ENCODE results near the gene LGR6. TPM values are rescaled to one million over a fixed set of nuclear protein-coding genes. Genes with fewer than 3 reads are reported as not detected.

LGR6 gene
- total and polyA plus RNA-seq, 2 of the 8 experiments (the other 6 are each of a cell fraction or from before 2014, with no cell fraction given) = 0.50 to 1.0 TPM

DNA sequence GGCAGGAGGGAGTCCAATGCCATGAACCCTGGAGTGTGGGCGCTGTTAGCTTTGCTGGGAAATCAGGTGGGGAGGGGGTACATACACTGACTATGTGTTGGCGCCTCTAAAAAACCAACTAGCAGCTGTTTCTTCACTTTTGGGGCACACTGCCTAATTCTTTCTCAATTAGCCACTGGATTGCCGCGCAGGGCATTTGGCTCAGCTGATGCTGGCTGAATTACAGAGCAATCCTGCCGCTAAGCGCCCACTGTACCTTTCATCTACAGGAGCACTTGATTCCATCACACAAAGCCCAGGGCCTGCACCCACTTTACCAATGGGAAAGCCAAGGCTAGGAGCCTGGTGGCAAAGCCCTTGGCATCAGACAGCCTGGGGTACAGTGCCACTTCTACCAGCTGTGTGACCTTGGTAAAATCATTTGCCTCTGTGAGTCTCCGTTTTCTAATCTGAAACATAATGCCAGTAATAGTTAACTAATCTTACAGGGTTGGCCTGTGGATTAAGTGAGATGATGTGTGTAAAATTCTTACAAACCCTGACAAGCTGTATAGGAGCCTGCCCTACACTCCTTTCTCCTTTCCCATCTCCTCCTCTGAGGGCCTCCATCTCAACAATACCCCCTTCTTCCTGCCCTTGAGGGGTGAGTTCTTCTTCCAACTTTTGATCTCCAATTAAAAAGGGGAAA lies 89.1 kb downstream of the LGR6 start:
- TF ChIP-seq SP4 (IDR thresholded peaks at IDR 0.05; ENCODE audit: low read length) (no peak), KDM1A (IDR thresholded peaks at IDR 0.05; ENCODE audit: borderline replicate concordance, low read length) (no peak), TBP (IDR thresholded peaks at IDR 0.05; ENCODE audit: low read depth, low read length) (no peak), TAF7 (optimal IDR thresholded peaks at IDR 0.05; ENCODE audit: borderline replicate concordance, low read depth, low read length) (no peak), EZH2 (IDR thresholded peaks at IDR 0.05; ENCODE audit: low read depth, low read length, severe bottlenecking) (no peak), CBX5 (IDR thresholded peaks at IDR 0.05; ENCODE audit: low read depth, low read length) (no peak), SIN3A (conservative IDR thresholded peaks at IDR 0.05 in 1 of 2, IDR thresholded peaks at IDR 0.05 in 1 of 2; ENCODE audit: low read depth in 1 of 2, low read length in 2 of 2) (no peak), TAF1 (IDR thresholded peaks at IDR 0.05; ENCODE audit: low read depth, low read length) (no peak), MAFK (IDR thresholded peaks at IDR 0.05; ENCODE audit: low read depth, low read length) (no peak)
- TF ChIP-seq, protein P1, sequence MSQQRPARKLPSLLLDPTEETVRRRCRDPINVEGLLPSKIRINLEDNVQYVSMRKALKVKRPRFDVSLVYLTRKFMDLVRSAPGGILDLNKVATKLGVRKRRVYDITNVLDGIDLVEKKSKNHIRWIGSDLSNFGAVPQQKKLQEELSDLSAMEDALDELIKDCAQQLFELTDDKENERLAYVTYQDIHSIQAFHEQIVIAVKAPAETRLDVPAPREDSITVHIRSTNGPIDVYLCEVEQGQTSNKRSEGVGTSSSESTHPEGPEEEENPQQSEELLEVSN (IDR thresholded peaks at IDR 0.05) = no peak

More for the DNA sequence above, 89.1 kb downstream of the LGR6 start:
- Histone ChIP-seq H3K79me2 (ENCODE audit: control insufficient read depth in 1 of 2, insufficient read depth in 2 of 2, low read length in 2 of 2) (no peaks in the 10 kb centered on the region), H3K56ac (replicated peaks; ENCODE audit: insufficient read length, low read depth, low read length) (no peak overlapping the region), H2BK5ac (ENCODE audit: low read depth, low read length) (no peak overlapping the region), H3K18ac (ENCODE audit: extremely low read depth, low read length) (no peak overlapping the region), H2BK15ac (ENCODE audit: low read length) (no peak overlapping the region), H3K4ac (replicated peaks; ENCODE audit: insufficient read length, low read depth, low read length) (no peak overlapping the region), H2BK120ac (replicated peaks; ENCODE audit: low read depth, low read length) (no peak overlapping the region), H4K91ac (replicated peaks; ENCODE audit: insufficient read length, low read length) (no peak overlapping the region), H3K27me3 (replicated peaks in 1 of 4; ENCODE audit: control insufficient read depth in 3 of 4, extremely low read depth in 1 of 4, insufficient read depth in 3 of 4, low read length in 3 of 4) (no peaks in the 10 kb centered on the region), H3K79me1 (ENCODE audit: low read depth, low read length) (no peaks in the 10 kb centered on the region), H4K8ac (ENCODE audit: extremely low read depth, insufficient read depth, low read length) (peak overlapping the region; percentile 29; the same call in 1 of the 2 replicates), H3K14ac (ENCODE audit: insufficient read length) (no peak overlapping the region), H2AFZ (ENCODE audit: low read length) (no peak overlapping the region), H2BK20ac (ENCODE audit: low read length) (no peak overlapping the region), H4K20me1 (replicated peaks in 1 of 2; ENCODE audit: control insufficient read depth in 1 of 2, insufficient read depth in 2 of 2, low read length in 2 of 2) (no peaks in the 10 kb centered on the region), H2BK12ac (ENCODE audit: low read depth, low read length) (no peak overlapping the region), H3K23ac (ENCODE audit: insufficient read length) (no peak overlapping the region), H3K4me2 (ENCODE audit: insufficient read depth in 1 of 2, low read depth in 2 of 2, low read length in 2 of 2) (no peak overlapping the region), H4K5ac (ENCODE audit: insufficient read length, low read depth, low read length) (no peak overlapping the region), H2AK5ac (ENCODE audit: low read depth, low read length) (no peak overlapping the region), H3K27ac (ENCODE audit: low read depth, low read length) (no peak overlapping the region), H3K4me3 (ENCODE audit: extremely low read depth in 1 of 4, insufficient read depth in 2 of 4, low read depth in 3 of 4, low read length in 4 of 4) (no peak overlapping the region), H3K9me3 (ENCODE audit: insufficient read depth in 2 of 2, low read depth in 1 of 2, low read length in 1 of 2) (no peaks in the 10 kb centered on the region), H3K9ac (replicated peaks in 1 of 4; ENCODE audit: extremely low read depth in 1 of 4, low read depth in 3 of 4, low read length in 3 of 4) (no peak overlapping the region), H3K4me1 (replicated peaks in 1 of 4; ENCODE audit: control insufficient read depth in 3 of 4, insufficient read depth in 4 of 4, low read length in 3 of 4) (peaks cover 1 to 11% (median 5%) of the 10 kb centered on the region in 4 experiments; a peak in 4 of 7 replicates), H3K36me3 (ENCODE audit: control insufficient read depth in 2 of 4, insufficient read depth in 4 of 4, low read length in 3 of 4) (no peaks in the 10 kb centered on the region), H3K23me2 (ENCODE audit: low read depth, low read length) (no peaks in the 10 kb centered on the region)
- CTCF ChIA-PET (ENCODE audit: partially characterized antibody) = interaction anchor here (0.6 to 4.8 kb wide), 13 partner anchors 8 to 94 kb away, joined by 3 to 27 read pairs (median 4); no protein-coding TSS in a partner anchor
- DNase-seq (ENCODE audit: low read depth in 1 of 2, low spot score in 2 of 2) (no peak), FAIRE-seq (no peak)
- POLR2A ChIA-PET (ENCODE audit: partially characterized antibody) = interaction anchor here (1.1 to 1.2 kb wide), 2 partner anchors 8 to 46 kb away, joined by 3 read pairs; no protein-coding TSS in a partner anchor
- WGBS, 2 experiments (ENCODE audit: extremely low coverage in 1 of 2, insufficient coverage in 1 of 2, insufficient read length in 1 of 2, insufficient replicate concordance in 2 of 2, low coverage in 1 of 2, low lambda C conversion rate in 2 of 2, missing lambda C conversion rate in 1 of 2) = 94% methylated on average over 7 of the region's 7 CpGs; no CpG with 5 or more reads in 1 of the 2 experiments
